H1 (cell line): ENCODE data around the gene OLFM2. TPM values are rescaled to one million over a fixed set of nuclear protein-coding genes. Genes with fewer than 3 reads are reported as not detected.

Source experiments
- CTCF ChIA-PET: fragments of 300-600 bp; sonication (Branson Sonifier 250); formaldehyde crosslinking; loops from one replicate; lab custom pipeline; 2021; ENCODE audit not compliant: partially characterized antibody; lab: Charles Lee
- POLR2A ChIA-PET: fragments of 300-600 bp; sonication (Branson Sonifier 250); formaldehyde crosslinking; loops from one replicate; lab custom pipeline; 2021; ENCODE audit warnings: inconsistent platforms; ENCODE audit not compliant: partially characterized antibody; lab: Charles Lee
- DNase-seq, 2 experiments: peaks; one replicate each; pipeline versions ENCODE4 v3.0.0 to v3.0.0-alpha.2; 2010 to 2022; ENCODE audit warnings: low spot score in 2 of 2, low read depth in 1 of 2, mixed read lengths in 1 of 2
- FAIRE-seq: peaks from 2 replicates; lab custom pipeline; 2011; peaks lifted over from hg19 to GRCh38; lab: Jason Lieb, UNC
- H2AFZ ChIP-seq: 2 replicates; pipeline ENCODE4 v1.8.1; 2012; ENCODE audit warnings: low read length, inconsistent platforms
- H2AK5ac ChIP-seq: 2 replicates; pipeline ENCODE4 v1.6.1; 2013; ENCODE audit warnings: low read depth, low read length
- H2BK120ac ChIP-seq: replicated peaks from 2 replicates; pipeline ENCODE3; 2013; ENCODE audit warnings: low read depth, low read length, inconsistent platforms
- H2BK12ac ChIP-seq: 2 replicates; pipeline ENCODE4 v1.6.1; 2013; ENCODE audit warnings: low read depth, low read length
- H2BK15ac ChIP-seq: 2 replicates; pipeline ENCODE4 v1.6.1; 2013; ENCODE audit warnings: low read length
- H2BK20ac ChIP-seq: 2 replicates; pipeline ENCODE4 v1.6.1; 2013; ENCODE audit warnings: low read length
- H2BK5ac ChIP-seq: 2 replicates; pipeline ENCODE4 v1.6.1; 2013; ENCODE audit warnings: low read depth, low read length
- H3K14ac ChIP-seq: 2 replicates; pipeline ENCODE4 v1.6.1; 2013; ENCODE audit warnings: inconsistent platforms; ENCODE audit not compliant: insufficient read length
- H3K18ac ChIP-seq: 2 replicates; pipeline ENCODE4 v1.6.1; 2013; ENCODE audit warnings: low read length; ENCODE audit errors: extremely low read depth
- H3K23ac ChIP-seq: 2 replicates; pipeline ENCODE4 v1.6.1; 2013; ENCODE audit warnings: inconsistent platforms; ENCODE audit not compliant: insufficient read length
- H3K23me2 ChIP-seq: 2 replicates; pipeline ENCODE4 v1.6.1; 2013; ENCODE audit warnings: low read depth, low read length
- H3K27ac ChIP-seq: 2 replicates; pipeline ENCODE4 v1.6.1; 2011; ENCODE audit warnings: low read depth, low read length, inconsistent platforms
- H3K27me3 ChIP-seq, 4 experiments: replicated peaks in 1 of 4; 1 replicate in 1 of 4; 2 replicates in 3 of 4; pipeline versions ENCODE4 v1.6.1 to v1.8.1; 2011 to 2013; ENCODE audit warnings: low read length in 3 of 4, mild to moderate bottlenecking in 3 of 4, inconsistent platforms in 2 of 4, mixed read lengths in 2 of 4, moderate library complexity in 1 of 4; ENCODE audit not compliant: control insufficient read depth in 3 of 4, insufficient read depth in 3 of 4; ENCODE audit errors: extremely low read depth in 1 of 4
- H3K36me3 ChIP-seq, 4 experiments: 2 replicates each; pipeline versions ENCODE4 v1.6.1 to v1.8.1; 2011 to 2013; ENCODE audit warnings: mild to moderate bottlenecking in 4 of 4, low read length in 3 of 4, moderate library complexity in 2 of 4, control low read depth in 1 of 4, inconsistent platforms in 1 of 4; ENCODE audit not compliant: insufficient read depth in 4 of 4, control insufficient read depth in 2 of 4
- H3K4ac ChIP-seq: replicated peaks from 2 replicates; pipeline ENCODE3; 2013; ENCODE audit warnings: low read length, low read depth, mixed read lengths, inconsistent platforms; ENCODE audit not compliant: insufficient read length
- H3K4me1 ChIP-seq, 4 experiments: replicated peaks in 1 of 4; 1 replicate in 1 of 4; 2 replicates in 3 of 4; pipeline versions ENCODE4 v1.6.1 to v1.8.1; 2011 to 2013; ENCODE audit warnings: low read length in 3 of 4, inconsistent platforms in 2 of 4, mixed read lengths in 1 of 4; ENCODE audit not compliant: insufficient read depth in 4 of 4, control insufficient read depth in 3 of 4
- H3K4me2 ChIP-seq, 2 experiments: 2 replicates each; pipeline versions ENCODE4 v1.6.1 to v1.8.1; 2011 to 2013; ENCODE audit warnings: low read depth in 2 of 2, low read length in 2 of 2, control low read depth in 1 of 2, inconsistent platforms in 1 of 2, mild to moderate bottlenecking in 1 of 2; ENCODE audit not compliant: insufficient read depth in 1 of 2
- H3K4me3 ChIP-seq, 4 experiments: fragments of 200-600, 300-600 bp in 1 of 4; sonication (generic), shearing (Covaris generic), sonication (Bioruptor Twin) in 1 of 4; 2 replicates each; pipeline versions ENCODE4 v1.5.1 to v1.8.1; 2011 to 2016; ENCODE audit warnings: low read length in 4 of 4, low read depth in 3 of 4, control low read depth in 2 of 4, inconsistent platforms in 2 of 4, mild to moderate bottlenecking in 2 of 4, mixed read lengths in 1 of 4, moderate library complexity in 1 of 4; ENCODE audit not compliant: insufficient read depth in 2 of 4; ENCODE audit errors: extremely low read depth in 1 of 4
- H3K56ac ChIP-seq: replicated peaks from 2 replicates; pipeline ENCODE3; 2013; ENCODE audit warnings: low read depth, mild to moderate bottlenecking, mixed read lengths, low read length, inconsistent platforms; ENCODE audit not compliant: insufficient read length
- H3K79me1 ChIP-seq: 2 replicates; pipeline ENCODE4 v1.6.1; 2013; ENCODE audit warnings: low read depth, low read length, control low read depth
- H3K79me2 ChIP-seq, 2 experiments: 2 replicates each; pipeline versions ENCODE4 v1.6.1 to v1.8.1; 2012 to 2013; ENCODE audit warnings: low read length in 2 of 2, mild to moderate bottlenecking in 2 of 2, inconsistent platforms in 1 of 2; ENCODE audit not compliant: insufficient read depth in 2 of 2, control insufficient read depth in 1 of 2
- H3K9ac ChIP-seq, 4 experiments: replicated peaks in 1 of 4; 1 replicate in 1 of 4; 2 replicates in 3 of 4; pipeline versions ENCODE4 v1.6.1 to v1.8.1; 2011 to 2013; ENCODE audit warnings: low read depth in 3 of 4, low read length in 3 of 4, control low read depth in 2 of 4, mild to moderate bottlenecking in 2 of 4, moderate library complexity in 2 of 4, inconsistent platforms in 1 of 4; ENCODE audit errors: extremely low read depth in 1 of 4
- H3K9me3 ChIP-seq, 2 experiments: 2 replicates each; pipeline versions ENCODE4 v1.6.1 to v1.8.1; 2012 to 2013; ENCODE audit warnings: mild to moderate bottlenecking in 2 of 2, moderate library complexity in 2 of 2, control low read depth in 1 of 2, inconsistent platforms in 1 of 2, low read depth in 1 of 2, low read length in 1 of 2, mixed read lengths in 1 of 2; ENCODE audit not compliant: insufficient read depth in 2 of 2
- H4K20me1 ChIP-seq, 2 experiments: replicated peaks in 1 of 2; 2 replicates each; pipeline versions ENCODE3 to v1.8.1; 2011 to 2013; ENCODE audit warnings: inconsistent platforms in 2 of 2, low read length in 2 of 2, mild to moderate bottlenecking in 1 of 2; ENCODE audit not compliant: insufficient read depth in 2 of 2, control insufficient read depth in 1 of 2
- H4K5ac ChIP-seq: 2 replicates; pipeline ENCODE4 v1.6.1; 2013; ENCODE audit warnings: low read length, low read depth, mixed read lengths, inconsistent platforms; ENCODE audit not compliant: insufficient read length
- H4K8ac ChIP-seq: 2 replicates; pipeline ENCODE4 v1.8.0; 2013; ENCODE audit warnings: mild to moderate bottlenecking, moderate library complexity, low read length, inconsistent platforms; ENCODE audit not compliant: insufficient read depth; ENCODE audit errors: extremely low read depth
- H4K91ac ChIP-seq: replicated peaks from 2 replicates; pipeline ENCODE3; 2013; ENCODE audit warnings: low read length, mixed read lengths, inconsistent platforms; ENCODE audit not compliant: insufficient read length
- ASH2L ChIP-seq: fragments of 200-600, 300-600 bp; sonication (generic); IDR thresholded peaks from one replicate; pipeline ENCODE4 v1.7.1; 2017; ENCODE audit warnings: low read length
- CBX5 ChIP-seq: fragments of 300-800, 300-1000 bp; sonication (generic); IDR thresholded peaks from 2 replicates; pipeline ENCODE4 v1.7.1; 2016; ENCODE audit warnings: antibody characterized with exemption, low read length, low read depth
- CHD1 ChIP-seq: IDR thresholded peaks from 2 replicates; pipeline ENCODE4 v1.6.1; 2012; ENCODE audit warnings: low read depth, low read length, improper control_type of control experiment
- CHD2 ChIP-seq: IDR thresholded peaks from 2 replicates; pipeline ENCODE4 v1.6.1; 2012; ENCODE audit warnings: low read length, improper control_type of control experiment
- CREB1 ChIP-seq: IDR thresholded peaks from 2 replicates; pipeline ENCODE4 v1.6.1; 2012; ENCODE audit warnings: inconsistent platforms
- E2F6 ChIP-seq: IDR thresholded peaks from 2 replicates; pipeline ENCODE4 v1.6.1; 2012; ENCODE audit warnings: inconsistent platforms
- EP300 ChIP-seq, 2 experiments: IDR thresholded peaks; 1 replicate in 1 of 2; 2 replicates in 1 of 2; pipeline ENCODE4 v1.6.1; 2011 to 2012; ENCODE audit warnings: low read depth in 2 of 2, low read length in 2 of 2, mild to moderate bottlenecking in 2 of 2, borderline replicate concordance in 1 of 2, inconsistent platforms in 1 of 2, moderate library complexity in 1 of 2
- RFX5 ChIP-seq: IDR thresholded peaks from 2 replicates; pipeline ENCODE4 v1.6.1; 2011; ENCODE audit warnings: low read depth, low read length, improper control_type of control experiment, borderline replicate concordance
- SIN3A ChIP-seq, 2 experiments: IDR thresholded peaks in 1 of 2; conservative IDR thresholded peaks in 1 of 2; 2 replicates each; pipeline ENCODE4 v1.6.1; 2011 to 2012; ENCODE audit warnings: low read length in 2 of 2, improper control_type of control experiment in 1 of 2, low read depth in 1 of 2, mild to moderate bottlenecking in 1 of 2
- SP1 ChIP-seq: IDR thresholded peaks from 2 replicates; pipeline ENCODE4 v1.6.1; 2011; ENCODE audit warnings: low read depth, low read length
- YY1 ChIP-seq: IDR thresholded peaks from 2 replicates; pipeline ENCODE4 v1.6.1; 2011; ENCODE audit warnings: low read depth, mild to moderate bottlenecking, low read length
- ZNF274 ChIP-seq: IDR thresholded peaks from 2 replicates; pipeline ENCODE4 v1.7.0; 2012; ENCODE audit warnings: low read length, borderline replicate concordance; ENCODE audit errors: extremely low read depth
- WGBS, 2 experiments: shearing (Covaris generic) in 1 of 2; methylation state at CpG; one replicate each; pipeline versions ENCODE4 v1.1.6 to v1.1.7; 2013 to 2015; ENCODE audit warnings: low lambda C conversion rate in 2 of 2, mixed read lengths in 2 of 2, inconsistent platforms in 1 of 2, low coverage in 1 of 2, missing lambda C conversion rate in 1 of 2; ENCODE audit not compliant: insufficient replicate concordance in 2 of 2, insufficient coverage in 1 of 2, insufficient read length in 1 of 2; ENCODE audit errors: extremely low coverage in 1 of 2, missing lambda C conversion rate in 1 of 2; 5-methylcytosine and 5-hydroxymethylcytosine counted together
- polyA plus RNA-seq, 7 experiments: library from polyadenylated mRNA; depleted of rRNA in 3 of 7; stranded (reverse) in 5 of 7; unstranded in 2 of 7; fragments of >200 nt in 5 of 7; fragments of 200-250 nt in 2 of 7; gene quantifications; 1 replicate in 5 of 7; 2 replicates in 1 of 7; 4 replicates in 1 of 7; pipeline versions ENCODE4 v1.2.1 to v1.2.3, GENCODE V29; 2011 to 2013; ENCODE audit warnings: missing spikeins in 2 of 7, mixed read lengths in 2 of 7
- total RNA-seq: library from RNA; stranded (reverse); fragmentation: NEBNext Ultra II Directional; extraction: Animal tissue kit (Norgen Biotek cat#: 25700); gene quantifications from 2 replicates; pipeline ENCODE4 v1.2.1, GENCODE V29; 2021

OLFM2 gene
- total and polyA plus RNA-seq, 2 of the 8 experiments (the other 6 are each of a cell fraction or from before 2014, with no cell fraction given), result 68.2 to 151 TPM

DNA sequence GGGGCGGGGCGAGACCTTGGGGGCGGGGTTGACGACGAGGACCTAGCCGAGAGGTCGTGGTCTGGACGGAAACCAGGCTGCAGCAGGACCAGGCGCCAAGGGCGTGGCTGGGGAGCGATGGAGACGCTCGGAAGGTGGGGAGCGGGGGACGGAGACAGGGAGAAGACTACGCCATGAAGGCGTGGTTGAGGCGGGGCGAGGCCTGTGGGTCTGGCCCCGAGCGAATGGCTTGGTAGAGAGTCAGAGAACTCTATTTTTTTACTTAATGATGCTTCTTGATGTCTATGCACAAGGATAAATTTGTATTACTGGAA lies 116.8 kb downstream of the OLFM2 start:
- peak overlapping the region; percentile 57 to 58 for H3K4me2 ChIP-seq
- H3K4ac ChIP-seq, result no peak overlapping the region
- no peak overlapping the region for H2BK15ac ChIP-seq
- H3K23me2 ChIP-seq, result peaks cover 4% of the 10 kb centered on the region
- no peak overlapping the region for H3K23ac ChIP-seq
- H2BK120ac ChIP-seq, result no peak overlapping the region
- WGBS, 2 experiments, result 6% methylated on average over 11 of the region's 21 CpGs; no CpG with 5 or more reads in 1 of the 2 experiments
- peaks cover 3% of the 10 kb centered on the region; the same call in 1 of the 2 replicates for H3K79me1 ChIP-seq
- H3K4me3 ChIP-seq, result peak overlapping the region; percentile 18 to 47 (median 30); a peak in 5 of 8 replicates
- no peak overlapping the region for H2BK5ac ChIP-seq
- no peak overlapping the region for H2BK12ac ChIP-seq
- H3K56ac ChIP-seq, result no peak overlapping the region
- H4K91ac ChIP-seq, result no peak overlapping the region
- 0 out of 4 replicates have a peak, but pooled peaks cover 2 to 5% of the 10 kb centered on the region in 2 experiments for H3K9me3 ChIP-seq
- CTCF ChIA-PET, result no interaction called here
- no peak overlapping the region for H3K18ac ChIP-seq
- no peaks in the 10 kb centered on the region for H4K20me1 ChIP-seq
- H3K27me3 ChIP-seq, result no peaks in the 10 kb centered on the region
- POLR2A ChIA-PET, result interaction anchor here (0.6 to 2.1 kb wide), 7 partner anchors 8 to 679 kb away, joined by 3 to 11 read pairs (median 7); partner anchors contain the start of gene UBL5
- H3K27ac ChIP-seq, result no peak overlapping the region
- H4K5ac ChIP-seq, result no peak overlapping the region
- DNase-seq, result no peak
- H4K8ac ChIP-seq, result no peak overlapping the region
- peak; percentile 32 for FAIRE-seq
- peaks cover 0 to 3% (median 0%) of the 10 kb centered on the region in 4 experiments; a peak in 2 of 8 replicates for H3K36me3 ChIP-seq
- H2AK5ac ChIP-seq, result no peak overlapping the region
- H3K4me1 ChIP-seq, result peaks cover 2 to 5% (median 3%) of the 10 kb centered on the region in 4 experiments; a peak in 6 of 7 replicates
- H3K14ac ChIP-seq, result no peak overlapping the region
- H2AFZ ChIP-seq, result no peak overlapping the region
- H3K79me2 ChIP-seq, result peaks cover 0 to 33% of the 10 kb centered on the region in 2 experiments; a peak in 2 of 4 replicates
- no peak overlapping the region for H2BK20ac ChIP-seq
- H3K9ac ChIP-seq, result no peak overlapping the region
- TF ChIP-seq EP300 (IDR thresholded peaks at IDR 0.05; ENCODE audit: borderline replicate concordance in 1 of 2, low read depth in 2 of 2, low read length in 2 of 2) (no peak), SIN3A (conservative IDR thresholded peaks at IDR 0.05 in 1 of 2, IDR thresholded peaks at IDR 0.05 in 1 of 2; ENCODE audit: low read depth in 1 of 2, low read length in 2 of 2) (0 out of 4 replicates have a peak, but pooled peaks have one; percentile 28 to 36), CREB1 (no peak), CHD1 (no peak), CHD2 (no peak), ASH2L (no peak), E2F6 (no peak; the same call in 1 of the 2 replicates), CBX5 (no peak), ZNF274 (no peak), SP1 (peak; percentile 85), YY1 (peak; percentile 59; the same call in 1 of the 2 replicates), RFX5 (0 out of 2 replicates have a peak, but pooled peaks have one; percentile 39)
